H1 (cell line): ENCODE results near the gene ERP44. TPM values are rescaled to one million over a fixed set of nuclear protein-coding genes. Genes with fewer than 3 reads are reported as not detected.

ENCODE experiments used
- CTCF ChIA-PET: fragments of 300-600 bp; sonication (Branson Sonifier 250); formaldehyde crosslinking; loops from one replicate; lab custom pipeline; 2021; ENCODE audit not compliant: partially characterized antibody; lab: Charles Lee
- POLR2A ChIA-PET: fragments of 300-600 bp; sonication (Branson Sonifier 250); formaldehyde crosslinking; loops from one replicate; lab custom pipeline; 2021; ENCODE audit warnings: inconsistent platforms; ENCODE audit not compliant: partially characterized antibody; lab: Charles Lee
- DNase-seq, 2 experiments: peaks; one replicate each; pipeline versions ENCODE4 v3.0.0 to v3.0.0-alpha.2; 2010 to 2022; ENCODE audit warnings: low spot score in 2 of 2, low read depth in 1 of 2, mixed read lengths in 1 of 2
- FAIRE-seq: peaks from 2 replicates; lab custom pipeline; 2011; peaks lifted over from hg19 to GRCh38; lab: Jason Lieb, UNC
- H2AFZ ChIP-seq: 2 replicates; pipeline ENCODE4 v1.8.1; 2012; ENCODE audit warnings: low read length, inconsistent platforms
- H2AK5ac ChIP-seq: 2 replicates; pipeline ENCODE4 v1.6.1; 2013; ENCODE audit warnings: low read depth, low read length
- H2BK120ac ChIP-seq: replicated peaks from 2 replicates; pipeline ENCODE3; 2013; ENCODE audit warnings: low read depth, low read length, inconsistent platforms
- H2BK12ac ChIP-seq: 2 replicates; pipeline ENCODE4 v1.6.1; 2013; ENCODE audit warnings: low read depth, low read length
- H2BK15ac ChIP-seq: 2 replicates; pipeline ENCODE4 v1.6.1; 2013; ENCODE audit warnings: low read length
- H2BK20ac ChIP-seq: 2 replicates; pipeline ENCODE4 v1.6.1; 2013; ENCODE audit warnings: low read length
- H2BK5ac ChIP-seq: 2 replicates; pipeline ENCODE4 v1.6.1; 2013; ENCODE audit warnings: low read depth, low read length
- H3K14ac ChIP-seq: 2 replicates; pipeline ENCODE4 v1.6.1; 2013; ENCODE audit warnings: inconsistent platforms; ENCODE audit not compliant: insufficient read length
- H3K18ac ChIP-seq: 2 replicates; pipeline ENCODE4 v1.6.1; 2013; ENCODE audit warnings: low read length; ENCODE audit errors: extremely low read depth
- H3K23ac ChIP-seq: 2 replicates; pipeline ENCODE4 v1.6.1; 2013; ENCODE audit warnings: inconsistent platforms; ENCODE audit not compliant: insufficient read length
- H3K23me2 ChIP-seq: 2 replicates; pipeline ENCODE4 v1.6.1; 2013; ENCODE audit warnings: low read depth, low read length
- H3K27ac ChIP-seq: 2 replicates; pipeline ENCODE4 v1.6.1; 2011; ENCODE audit warnings: low read depth, low read length, inconsistent platforms
- H3K27me3 ChIP-seq, 4 experiments: replicated peaks in 1 of 4; 1 replicate in 1 of 4; 2 replicates in 3 of 4; pipeline versions ENCODE4 v1.6.1 to v1.8.1; 2011 to 2013; ENCODE audit warnings: low read length in 3 of 4, mild to moderate bottlenecking in 3 of 4, inconsistent platforms in 2 of 4, mixed read lengths in 2 of 4, moderate library complexity in 1 of 4; ENCODE audit not compliant: control insufficient read depth in 3 of 4, insufficient read depth in 3 of 4; ENCODE audit errors: extremely low read depth in 1 of 4
- H3K36me3 ChIP-seq, 4 experiments: 2 replicates each; pipeline versions ENCODE4 v1.6.1 to v1.8.1; 2011 to 2013; ENCODE audit warnings: mild to moderate bottlenecking in 4 of 4, low read length in 3 of 4, moderate library complexity in 2 of 4, control low read depth in 1 of 4, inconsistent platforms in 1 of 4; ENCODE audit not compliant: insufficient read depth in 4 of 4, control insufficient read depth in 2 of 4
- H3K4ac ChIP-seq: replicated peaks from 2 replicates; pipeline ENCODE3; 2013; ENCODE audit warnings: low read length, low read depth, mixed read lengths, inconsistent platforms; ENCODE audit not compliant: insufficient read length
- H3K4me1 ChIP-seq, 4 experiments: replicated peaks in 1 of 4; 1 replicate in 1 of 4; 2 replicates in 3 of 4; pipeline versions ENCODE4 v1.6.1 to v1.8.1; 2011 to 2013; ENCODE audit warnings: low read length in 3 of 4, inconsistent platforms in 2 of 4, mixed read lengths in 1 of 4; ENCODE audit not compliant: insufficient read depth in 4 of 4, control insufficient read depth in 3 of 4
- H3K4me2 ChIP-seq, 2 experiments: 2 replicates each; pipeline versions ENCODE4 v1.6.1 to v1.8.1; 2011 to 2013; ENCODE audit warnings: low read depth in 2 of 2, low read length in 2 of 2, control low read depth in 1 of 2, inconsistent platforms in 1 of 2, mild to moderate bottlenecking in 1 of 2; ENCODE audit not compliant: insufficient read depth in 1 of 2
- H3K4me3 ChIP-seq, 4 experiments: fragments of 200-600, 300-600 bp in 1 of 4; sonication (generic), shearing (Covaris generic), sonication (Bioruptor Twin) in 1 of 4; 2 replicates each; pipeline versions ENCODE4 v1.5.1 to v1.8.1; 2011 to 2016; ENCODE audit warnings: low read length in 4 of 4, low read depth in 3 of 4, control low read depth in 2 of 4, inconsistent platforms in 2 of 4, mild to moderate bottlenecking in 2 of 4, mixed read lengths in 1 of 4, moderate library complexity in 1 of 4; ENCODE audit not compliant: insufficient read depth in 2 of 4; ENCODE audit errors: extremely low read depth in 1 of 4
- H3K56ac ChIP-seq: replicated peaks from 2 replicates; pipeline ENCODE3; 2013; ENCODE audit warnings: low read depth, mild to moderate bottlenecking, mixed read lengths, low read length, inconsistent platforms; ENCODE audit not compliant: insufficient read length
- H3K79me1 ChIP-seq: 2 replicates; pipeline ENCODE4 v1.6.1; 2013; ENCODE audit warnings: low read depth, low read length, control low read depth
- H3K79me2 ChIP-seq, 2 experiments: 2 replicates each; pipeline versions ENCODE4 v1.6.1 to v1.8.1; 2012 to 2013; ENCODE audit warnings: low read length in 2 of 2, mild to moderate bottlenecking in 2 of 2, inconsistent platforms in 1 of 2; ENCODE audit not compliant: insufficient read depth in 2 of 2, control insufficient read depth in 1 of 2
- H3K9ac ChIP-seq, 4 experiments: replicated peaks in 1 of 4; 1 replicate in 1 of 4; 2 replicates in 3 of 4; pipeline versions ENCODE4 v1.6.1 to v1.8.1; 2011 to 2013; ENCODE audit warnings: low read depth in 3 of 4, low read length in 3 of 4, control low read depth in 2 of 4, mild to moderate bottlenecking in 2 of 4, moderate library complexity in 2 of 4, inconsistent platforms in 1 of 4; ENCODE audit errors: extremely low read depth in 1 of 4
- H3K9me3 ChIP-seq, 2 experiments: 2 replicates each; pipeline versions ENCODE4 v1.6.1 to v1.8.1; 2012 to 2013; ENCODE audit warnings: mild to moderate bottlenecking in 2 of 2, moderate library complexity in 2 of 2, control low read depth in 1 of 2, inconsistent platforms in 1 of 2, low read depth in 1 of 2, low read length in 1 of 2, mixed read lengths in 1 of 2; ENCODE audit not compliant: insufficient read depth in 2 of 2
- H4K20me1 ChIP-seq, 2 experiments: replicated peaks in 1 of 2; 2 replicates each; pipeline versions ENCODE3 to v1.8.1; 2011 to 2013; ENCODE audit warnings: inconsistent platforms in 2 of 2, low read length in 2 of 2, mild to moderate bottlenecking in 1 of 2; ENCODE audit not compliant: insufficient read depth in 2 of 2, control insufficient read depth in 1 of 2
- H4K5ac ChIP-seq: 2 replicates; pipeline ENCODE4 v1.6.1; 2013; ENCODE audit warnings: low read length, low read depth, mixed read lengths, inconsistent platforms; ENCODE audit not compliant: insufficient read length
- H4K8ac ChIP-seq: 2 replicates; pipeline ENCODE4 v1.8.0; 2013; ENCODE audit warnings: mild to moderate bottlenecking, moderate library complexity, low read length, inconsistent platforms; ENCODE audit not compliant: insufficient read depth; ENCODE audit errors: extremely low read depth
- H4K91ac ChIP-seq: replicated peaks from 2 replicates; pipeline ENCODE3; 2013; ENCODE audit warnings: low read length, mixed read lengths, inconsistent platforms; ENCODE audit not compliant: insufficient read length
- CBX8 ChIP-seq: fragments of 300-800, 300-1000 bp; sonication (generic); IDR thresholded peaks from 2 replicates; pipeline ENCODE4 v1.7.1; 2016; ENCODE audit warnings: low read depth, low read length, borderline replicate concordance
- HDAC2 ChIP-seq, 2 experiments: fragments of 300-600 bp in 1 of 2; sonication (generic) in 1 of 2; IDR thresholded peaks; 2 replicates each; pipeline ENCODE4 v1.6.1; 2011 to 2012; ENCODE audit warnings: low read depth in 2 of 2, low read length in 2 of 2, mild to moderate bottlenecking in 2 of 2, moderate library complexity in 2 of 2, borderline replicate concordance in 1 of 2, inconsistent platforms in 1 of 2
- JUN ChIP-seq: IDR thresholded peaks from 2 replicates; pipeline ENCODE4 v1.6.1; 2011; ENCODE audit warnings: low read depth, mild to moderate bottlenecking, improper control_type of control experiment, low read length
- KDM5A ChIP-seq: fragments of 200-600 bp; IDR thresholded peaks from 2 replicates; pipeline ENCODE4 v1.7.1; 2012; ENCODE audit warnings: mild to moderate bottlenecking, low read length, inconsistent platforms, mixed read lengths
- MAFK ChIP-seq: IDR thresholded peaks from 2 replicates; pipeline ENCODE4 v1.6.1; 2012; ENCODE audit warnings: low read depth, mild to moderate bottlenecking, improper control_type of control experiment, low read length
- NRF1 ChIP-seq: IDR thresholded peaks from 2 replicates; pipeline ENCODE4 v1.6.1; 2011; ENCODE audit warnings: mild to moderate bottlenecking, low read depth, low read length, improper control_type of control experiment
- RBBP5 ChIP-seq: IDR thresholded peaks from 2 replicates; pipeline ENCODE4 v1.7.1; 2012; ENCODE audit warnings: low read depth, mild to moderate bottlenecking, inconsistent platforms, low read length, moderate library complexity, borderline replicate concordance
- RNF2 ChIP-seq: fragments of 200-900, 300-1000 bp; sonication (generic); IDR thresholded peaks from 2 replicates; pipeline ENCODE4 v1.7.1; 2016; ENCODE audit warnings: borderline replicate concordance, low read depth, mild to moderate bottlenecking, antibody characterized with exemption, low read length; ENCODE audit not compliant: poor library complexity, severe bottlenecking; ENCODE audit errors: missing control alignments
- SIN3A ChIP-seq, 2 experiments: IDR thresholded peaks in 1 of 2; conservative IDR thresholded peaks in 1 of 2; 2 replicates each; pipeline ENCODE4 v1.6.1; 2011 to 2012; ENCODE audit warnings: low read length in 2 of 2, improper control_type of control experiment in 1 of 2, low read depth in 1 of 2, mild to moderate bottlenecking in 1 of 2
- SRF ChIP-seq: IDR thresholded peaks from 2 replicates; pipeline ENCODE4 v1.6.1; 2011; ENCODE audit warnings: mild to moderate bottlenecking, low read depth, low read length, moderate library complexity
- TEAD4 ChIP-seq: IDR thresholded peaks from 2 replicates; pipeline ENCODE4 v1.6.1; 2012; ENCODE audit warnings: low read depth, low read length, inconsistent platforms, mixed read lengths
- YY1 ChIP-seq: IDR thresholded peaks from 2 replicates; pipeline ENCODE4 v1.6.1; 2011; ENCODE audit warnings: low read depth, mild to moderate bottlenecking, low read length
- ZNF274 ChIP-seq: IDR thresholded peaks from 2 replicates; pipeline ENCODE4 v1.7.0; 2012; ENCODE audit warnings: low read length, borderline replicate concordance; ENCODE audit errors: extremely low read depth
- WGBS, 2 experiments: shearing (Covaris generic) in 1 of 2; methylation state at CpG; one replicate each; pipeline versions ENCODE4 v1.1.6 to v1.1.7; 2013 to 2015; ENCODE audit warnings: low lambda C conversion rate in 2 of 2, mixed read lengths in 2 of 2, inconsistent platforms in 1 of 2, low coverage in 1 of 2, missing lambda C conversion rate in 1 of 2; ENCODE audit not compliant: insufficient replicate concordance in 2 of 2, insufficient coverage in 1 of 2, insufficient read length in 1 of 2; ENCODE audit errors: extremely low coverage in 1 of 2, missing lambda C conversion rate in 1 of 2; 5-methylcytosine and 5-hydroxymethylcytosine counted together
- polyA plus RNA-seq, 7 experiments: library from polyadenylated mRNA; depleted of rRNA in 3 of 7; stranded (reverse) in 5 of 7; unstranded in 2 of 7; fragments of >200 nt in 5 of 7; fragments of 200-250 nt in 2 of 7; gene quantifications; 1 replicate in 5 of 7; 2 replicates in 1 of 7; 4 replicates in 1 of 7; pipeline versions ENCODE4 v1.2.1 to v1.2.3, GENCODE V29; 2011 to 2013; ENCODE audit warnings: missing spikeins in 2 of 7, mixed read lengths in 2 of 7
- total RNA-seq: library from RNA; stranded (reverse); fragmentation: NEBNext Ultra II Directional; extraction: Animal tissue kit (Norgen Biotek cat#: 25700); gene quantifications from 2 replicates; pipeline ENCODE4 v1.2.1, GENCODE V29; 2021

ERP44 gene
- total and polyA plus RNA-seq, 2 of the 8 experiments (the other 6 are each of a cell fraction or from before 2014, with no cell fraction given): 5.7 to 15.6 TPM

DNA sequence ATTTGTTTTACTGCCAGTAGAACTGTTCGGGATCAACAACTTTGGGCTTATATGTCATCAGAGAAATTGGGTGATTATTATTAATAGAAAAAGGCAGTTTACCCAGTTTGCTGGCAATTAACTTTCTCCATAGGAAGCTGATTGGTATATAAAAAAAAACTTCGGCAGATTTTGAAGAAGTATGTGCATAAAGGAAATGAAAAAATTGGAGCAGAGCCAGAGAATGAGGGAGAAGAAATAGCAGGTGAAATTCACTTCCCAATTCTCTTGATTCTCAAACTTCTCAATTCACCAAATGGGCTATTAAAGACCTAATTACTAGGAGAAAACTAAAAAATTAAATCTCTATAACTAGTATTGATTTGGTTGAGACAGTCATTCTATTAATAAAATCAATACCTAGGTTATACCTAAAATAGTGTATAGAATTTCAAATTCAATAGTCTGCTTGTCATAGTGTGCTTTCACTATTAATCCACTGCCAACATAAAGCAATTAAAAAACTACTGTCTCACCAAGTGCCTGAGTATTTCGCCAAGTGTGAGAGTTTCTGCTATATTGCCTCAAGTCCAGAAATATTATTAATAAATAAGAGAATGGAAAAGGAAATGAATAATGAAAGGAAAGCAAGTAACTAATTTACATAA, 144.8 kb downstream of the ERP44 start:
- no peak for FAIRE-seq
- Histone ChIP-seq H3K79me2 (no peaks in the 10 kb centered on the region), H2BK12ac (no peak overlapping the region), H3K23me2 (no peaks in the 10 kb centered on the region), H4K5ac (no peak overlapping the region), H4K20me1 (no peaks in the 10 kb centered on the region), H3K4ac (no peak overlapping the region), H2BK20ac (no peak overlapping the region), H4K8ac (no peak overlapping the region), H3K14ac (no peak overlapping the region), H2AFZ (no peak overlapping the region), H3K23ac (no peak overlapping the region), H3K4me3 (no peak overlapping the region), H2BK5ac (no peak overlapping the region), H3K36me3 (no peaks in the 10 kb centered on the region), H3K56ac (no peak overlapping the region), H3K18ac (no peak overlapping the region), H3K9me3 (no peaks in the 10 kb centered on the region), H3K79me1 (no peaks in the 10 kb centered on the region), H2BK120ac (no peak overlapping the region), H3K4me2 (no peak overlapping the region), H2AK5ac (no peak overlapping the region), H3K27me3 (no peaks in the 10 kb centered on the region), H2BK15ac (no peak overlapping the region), H3K27ac (no peak overlapping the region), H3K9ac (no peak overlapping the region), H4K91ac (no peak overlapping the region), H3K4me1 (no peaks in the 10 kb centered on the region)
- CTCF ChIA-PET: interaction anchor here (0.6 kb wide), 1 partner anchor 23 kb away, joined by 6 read pairs; no protein-coding TSS in a partner anchor
- no peak for DNase-seq
- 88% methylated on average over 3 of the region's 3 CpGs; no CpG with 5 or more reads in 1 of the 2 experiments for WGBS, 2 experiments
- POLR2A ChIA-PET: no interaction called here
- no peak for TF ChIP-seq NRF1
- no peak for TF ChIP-seq HDAC2 (IDR thresholded peaks at IDR 0.05; ENCODE audit: borderline replicate concordance in 1 of 2, low read depth in 2 of 2, low read length in 2 of 2)
- TF ChIP-seq KDM5A: no peak
- no peak for TF ChIP-seq SRF
- TF ChIP-seq JUN: no peak
- no peak for TF ChIP-seq TEAD4
- TF ChIP-seq CBX8: no peak
- TF ChIP-seq RBBP5: no peak
- no peak for TF ChIP-seq RNF2
- no peak for TF ChIP-seq SIN3A (conservative IDR thresholded peaks at IDR 0.05 in 1 of 2, IDR thresholded peaks at IDR 0.05 in 1 of 2; ENCODE audit: low read depth in 1 of 2, low read length in 2 of 2)
- TF ChIP-seq MAFK: no peak
- no peak for TF ChIP-seq ZNF274
- no peak for TF ChIP-seq YY1
